GM19397 (cell line): Measurements from ENCODE around the gene SPEM1.

Experiments
- ATAC-seq: cut with Tn5 transposase; IDR thresholded peaks from one replicate; pipeline ENCODE4 v1.9.1; 2021; ENCODE audit warnings: mild to moderate bottlenecking, moderate library complexity; ENCODE audit not compliant: unreplicated experiment

Gene SPEM1

GRCh38 chr17:7439462-7440112 is 19.5 kb downstream of the SPEM1 start, which contains the start of gene FGF11:
Gene FGF11 (plus strand): TSS chr17:7439512. CDS start chr17:7439621, 109 bp downstream.
- ATAC-seq, result no peak

GRCh38 chr17:7440113-7440833 is 20.1 kb downstream of the SPEM1 start:
- no peak for ATAC-seq

DNA sequence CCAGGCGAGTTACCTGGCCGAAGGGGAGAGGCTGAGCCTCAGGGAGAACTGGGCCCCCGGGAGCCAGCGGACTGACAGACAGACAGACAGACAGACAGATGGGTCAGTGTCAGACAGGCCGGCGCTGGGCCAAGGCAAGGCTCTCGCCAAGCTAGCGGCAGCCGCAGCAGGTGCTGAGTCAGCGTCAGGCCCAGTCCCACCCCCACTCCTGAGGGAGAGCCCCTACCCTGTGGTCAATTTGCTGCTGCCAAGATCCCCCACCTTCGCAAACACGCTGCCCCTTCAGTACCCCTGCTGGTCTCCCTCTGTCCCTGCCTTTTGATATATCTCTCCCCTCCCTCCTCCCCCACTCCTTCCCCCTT is 20.7 kb downstream of the SPEM1 start:
- no peak for ATAC-seq

GRCh38 chr17:7441266-7441665 is 21.1 kb downstream of the SPEM1 start:
- no peak for ATAC-seq

- ATAC-seq, result no peak
Observed at GRCh38 chr17:7442142-7442541, 22.0 kb downstream of the SPEM1 start.

GRCh38 chr17:7443499-7444485 is 23.7 kb downstream of the SPEM1 start:
- no peak for ATAC-seq

GRCh38 chr17:7444682-7445618 is 24.8 kb downstream of the SPEM1 start, which contains the start of gene CHRNB1:
Gene CHRNB1 (plus strand): TSS chr17:7445061. CDS start chr17:7445128, 67 bp downstream.
- peak; percentile 67 for ATAC-seq

- no peak for ATAC-seq
Observed at GRCh38 chr17:7445619-7445968, 25.5 kb downstream of the SPEM1 start.

DNA sequence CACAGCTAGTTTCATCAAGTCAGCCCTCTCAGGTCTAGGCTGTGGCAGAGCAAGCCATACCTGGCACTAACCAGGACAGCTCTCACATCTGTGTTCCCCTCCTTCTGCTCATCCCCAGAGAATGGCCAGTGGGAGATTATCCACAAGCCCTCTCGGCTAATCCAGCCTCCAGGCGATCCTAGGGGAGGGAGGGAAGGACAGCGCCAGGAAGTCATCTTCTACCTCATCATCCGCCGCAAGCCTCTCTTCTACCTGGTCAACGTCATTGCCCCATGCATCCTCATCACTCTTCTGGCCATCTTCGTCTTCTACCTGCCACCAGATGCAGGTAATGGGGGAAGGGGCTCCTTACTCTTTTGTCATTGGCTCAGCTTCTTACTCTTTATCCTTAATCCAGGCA is 28.3 kb downstream of the SPEM1 start:
- no peak for ATAC-seq

- no peak for ATAC-seq
Observed at GRCh38 chr17:7459961-7460545, 39.9 kb downstream of the SPEM1 start.

GRCh38 chr17:7460850-7461660 is 40.9 kb downstream of the SPEM1 start:
- ATAC-seq, result no peak

GRCh38 chr17:7462474-7463371 is 42.6 kb downstream of the SPEM1 start:
- ATAC-seq, result no peak

GRCh38 chr17:7463372-7463846 is 43.3 kb downstream of the SPEM1 start:
- no peak for ATAC-seq

- no peak for ATAC-seq
Observed at GRCh38 chr17:7464081-7464480, 44.0 kb downstream of the SPEM1 start.

GRCh38 chr17:7465597-7466275 is 45.6 kb downstream of the SPEM1 start:
- no peak for ATAC-seq

GRCh38 chr17:7466318-7466638 is 46.2 kb downstream of the SPEM1 start:
- ATAC-seq, result no peak

- no peak for ATAC-seq
Observed at GRCh38 chr17:7466639-7467341, 46.7 kb downstream of the SPEM1 start.
